Measurements from ENCODE around the gene RAP1B.

The RAP1B gene

DNA sequence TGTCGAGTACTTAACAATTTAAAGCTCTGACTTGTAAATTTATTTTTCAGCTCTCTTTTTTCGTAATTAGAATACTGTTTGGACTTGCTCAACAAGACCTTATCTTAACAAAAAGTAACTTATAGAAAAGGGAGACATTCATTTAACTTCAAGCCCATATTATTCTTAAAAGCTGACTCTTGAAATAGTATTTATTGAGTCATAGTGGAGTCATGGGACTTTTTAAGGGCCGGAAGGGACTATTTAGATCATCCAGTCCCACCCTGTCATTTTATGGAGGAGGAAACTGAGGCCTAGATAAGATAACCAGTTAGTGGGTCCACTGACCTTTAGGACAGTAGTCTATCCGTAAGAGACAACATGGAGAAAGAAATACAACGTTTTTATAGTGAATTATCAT is 1.5 kb downstream of the RAP1B start:
- DNase-seq, result no peak

DNA sequence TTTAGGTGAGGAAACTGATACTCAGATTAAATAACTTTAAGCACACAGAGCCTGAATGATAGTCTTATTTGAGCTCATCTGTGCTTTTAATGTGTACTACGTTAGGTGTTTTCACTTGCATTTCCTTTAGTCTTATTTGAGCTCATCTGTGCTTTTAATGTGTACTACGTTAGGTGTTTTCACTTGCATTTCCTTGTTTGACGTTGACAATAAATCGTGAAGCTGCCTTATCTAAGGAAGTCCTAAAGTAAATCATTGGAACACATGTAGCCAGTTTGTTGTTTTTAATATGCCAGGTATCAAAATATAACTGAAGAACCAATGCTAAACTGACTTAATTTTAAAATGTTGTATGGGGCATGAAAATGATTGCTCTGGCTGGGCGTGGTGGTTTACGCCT is 2.0 kb downstream of the RAP1B start:
- DNase-seq, result peak in 3 of 6 experiments; percentile 37 to 65 (median 55)

DNA sequence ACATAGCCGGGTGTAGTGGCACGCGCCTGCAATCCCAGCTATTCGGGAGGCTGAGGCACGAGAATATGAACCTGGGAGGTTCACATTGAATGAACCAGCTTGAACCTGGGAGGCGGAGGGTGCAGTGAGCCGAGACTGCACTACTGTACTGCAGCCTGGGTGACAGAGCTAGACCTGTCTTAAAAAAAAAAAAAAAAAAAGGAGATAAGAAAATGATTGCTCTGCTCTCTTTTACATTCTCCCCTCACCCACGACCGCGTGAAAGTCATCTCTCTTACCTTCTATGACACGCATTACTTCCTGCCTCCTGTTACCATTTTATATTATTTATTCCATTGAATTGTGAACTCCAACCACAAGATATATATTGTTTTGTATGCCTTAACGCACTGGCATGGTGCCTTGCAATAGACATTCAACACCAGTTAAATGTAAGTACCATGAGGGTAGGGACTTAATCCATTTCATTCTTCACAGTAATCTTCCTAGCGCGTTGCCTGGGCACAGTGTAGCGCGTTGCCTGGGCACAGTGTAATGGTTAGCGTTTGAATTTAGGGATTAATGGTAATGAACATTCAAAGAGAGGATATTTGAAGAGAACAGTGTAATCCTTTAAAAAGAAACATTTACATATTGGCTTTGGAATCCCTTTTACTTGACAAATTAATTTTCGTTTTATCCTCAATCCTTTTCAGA is 2.7 kb downstream of the RAP1B start:
- peak; percentile 27 to 59 (median 46) for DNase-seq

DNA sequence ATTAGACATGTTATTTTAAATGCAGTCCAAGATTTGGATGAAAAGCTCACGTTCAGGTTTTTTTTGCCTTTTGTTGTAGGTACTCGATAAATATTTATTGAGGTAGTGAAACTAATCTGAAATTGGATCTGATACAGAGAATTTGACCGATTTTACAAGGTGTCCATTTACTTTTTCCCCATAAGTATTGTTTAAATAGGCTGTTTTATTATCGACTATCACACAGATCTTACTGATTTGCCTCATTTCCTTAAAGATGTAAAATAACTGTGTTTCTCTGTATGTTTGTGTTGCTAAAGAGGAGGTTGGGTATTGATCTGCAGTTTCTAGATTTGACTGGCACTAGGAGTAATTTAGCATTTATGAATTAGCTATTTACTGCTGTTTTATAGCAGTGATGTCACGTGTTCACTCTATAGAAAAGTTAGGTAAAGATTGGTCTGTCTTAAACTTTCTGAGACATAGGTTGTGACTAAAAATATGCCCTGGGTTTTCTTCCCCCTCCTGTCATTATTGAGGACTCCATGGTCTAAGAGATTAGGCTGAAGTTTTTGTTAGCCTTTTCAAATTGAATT is 3.5 kb downstream of the RAP1B start:
- DNase-seq, result no peak

DNA sequence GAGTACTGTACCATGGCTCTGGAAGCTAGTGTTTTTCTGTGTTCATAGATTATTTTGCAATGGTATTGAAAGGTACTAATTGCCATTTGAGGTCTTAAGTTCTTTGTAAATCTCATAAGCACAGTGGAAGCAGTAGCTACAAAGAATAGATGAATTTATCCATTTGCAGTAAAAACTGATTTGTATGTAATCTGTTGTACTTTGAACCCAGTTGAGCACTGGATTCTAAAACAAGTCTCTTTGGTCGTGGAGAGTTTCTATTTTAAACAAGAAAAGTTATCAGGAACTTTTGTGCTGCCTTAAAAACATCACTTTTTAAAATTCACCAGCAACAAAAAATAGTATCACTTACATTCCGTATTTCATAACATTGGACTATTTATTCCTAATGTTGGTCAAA is 4.1 kb downstream of the RAP1B start:
- DNase-seq, result no peak

DNA sequence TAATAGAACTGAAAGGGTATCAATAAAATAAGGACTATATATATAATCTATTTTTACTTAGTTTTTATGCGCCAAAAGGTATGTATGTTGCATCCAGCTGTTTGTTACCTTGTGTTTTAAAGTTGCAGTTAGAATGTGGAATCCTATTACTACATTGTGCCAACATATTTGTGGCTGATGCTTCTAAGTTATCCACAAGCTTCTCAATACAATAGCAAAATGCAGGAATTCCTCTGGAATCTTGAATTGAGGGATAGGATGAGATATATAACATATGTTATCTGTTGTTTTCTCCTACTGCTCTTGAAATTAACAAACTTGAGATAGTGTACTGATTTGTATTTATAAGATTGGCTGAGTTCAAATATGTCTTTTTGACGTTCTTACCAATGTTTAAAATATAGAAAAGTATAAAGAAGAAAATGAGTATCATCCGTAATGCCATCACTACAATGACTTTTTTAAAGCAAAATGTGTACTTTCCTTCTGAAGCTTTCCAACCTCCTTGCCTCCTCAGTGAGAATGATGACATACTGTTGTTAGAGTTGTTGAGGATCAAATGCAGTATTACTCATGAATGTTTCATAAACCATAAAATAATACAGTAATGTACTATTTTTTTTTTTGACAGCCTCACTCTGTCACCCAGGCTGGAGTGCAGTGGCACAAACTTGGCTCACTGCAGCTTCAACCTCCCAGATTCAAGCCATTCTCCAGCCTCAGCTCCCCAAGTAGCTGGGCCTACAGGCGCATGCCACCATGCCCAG is 6.6 kb downstream of the RAP1B start:
- no peak for DNase-seq

DNA sequence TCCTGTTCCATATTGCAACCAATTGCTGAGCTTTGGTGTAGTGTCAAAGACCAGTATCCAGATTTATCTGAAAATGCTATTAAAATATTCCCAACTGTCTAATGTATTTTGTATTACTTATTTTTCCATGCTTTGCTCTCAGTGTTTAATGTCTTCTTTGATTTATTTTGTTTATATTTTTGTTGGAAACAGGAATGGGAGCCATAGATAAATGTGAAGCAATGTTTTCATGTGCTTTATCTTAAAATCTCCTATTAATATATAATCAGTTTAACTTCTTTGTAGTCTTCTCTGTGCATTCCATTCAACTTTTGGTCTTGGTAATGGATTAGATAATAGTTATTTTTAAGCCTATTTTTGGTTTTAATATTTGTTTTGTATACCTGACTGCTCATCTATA is 8.8 kb downstream of the RAP1B start:
- no peak for DNase-seq

DNA sequence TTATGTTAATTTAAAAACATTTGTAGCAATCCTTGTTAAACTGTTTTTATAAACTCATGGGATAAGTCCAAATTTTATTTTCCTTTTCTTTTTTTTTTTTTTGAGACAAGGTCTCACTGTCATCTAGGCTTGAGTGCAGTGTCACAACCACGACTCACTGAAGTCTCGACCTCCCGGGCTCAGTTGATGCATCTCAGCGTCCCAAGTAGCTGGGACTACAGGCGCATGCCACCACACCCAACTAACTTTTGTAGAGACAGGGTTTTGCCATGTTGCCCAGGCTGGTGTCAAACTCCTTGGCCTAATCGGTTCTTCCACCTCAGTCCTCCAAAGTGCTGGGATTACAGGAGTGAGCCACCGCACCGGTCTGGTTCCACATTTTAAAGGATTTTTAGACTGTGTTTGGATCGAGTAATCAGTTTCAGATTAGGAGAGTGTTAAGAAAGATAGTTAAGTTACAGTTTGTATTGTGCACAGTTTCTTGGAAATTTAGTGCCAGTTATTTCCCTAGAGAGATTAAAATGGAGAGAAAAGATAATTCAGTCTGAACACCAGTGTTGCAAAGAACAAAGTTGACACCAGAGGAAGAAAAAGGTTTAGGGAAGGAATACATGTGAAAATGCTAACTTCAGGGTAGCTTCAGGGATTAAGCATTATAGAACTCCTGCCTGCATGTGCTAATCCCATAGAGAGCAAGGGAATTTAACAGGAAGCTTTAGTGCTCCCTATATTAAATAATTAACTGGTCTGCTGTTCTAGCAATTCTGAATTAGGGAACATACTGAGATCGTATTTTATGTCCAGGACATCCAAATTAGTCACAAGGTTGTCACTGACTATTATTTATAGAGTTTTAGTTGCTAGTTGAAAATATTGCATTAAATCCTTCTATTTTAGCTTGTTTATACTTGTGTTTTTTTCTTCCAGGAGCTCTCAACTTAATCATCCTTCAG is 10.1 kb downstream of the RAP1B start:
- no peak for DNase-seq

DNA sequence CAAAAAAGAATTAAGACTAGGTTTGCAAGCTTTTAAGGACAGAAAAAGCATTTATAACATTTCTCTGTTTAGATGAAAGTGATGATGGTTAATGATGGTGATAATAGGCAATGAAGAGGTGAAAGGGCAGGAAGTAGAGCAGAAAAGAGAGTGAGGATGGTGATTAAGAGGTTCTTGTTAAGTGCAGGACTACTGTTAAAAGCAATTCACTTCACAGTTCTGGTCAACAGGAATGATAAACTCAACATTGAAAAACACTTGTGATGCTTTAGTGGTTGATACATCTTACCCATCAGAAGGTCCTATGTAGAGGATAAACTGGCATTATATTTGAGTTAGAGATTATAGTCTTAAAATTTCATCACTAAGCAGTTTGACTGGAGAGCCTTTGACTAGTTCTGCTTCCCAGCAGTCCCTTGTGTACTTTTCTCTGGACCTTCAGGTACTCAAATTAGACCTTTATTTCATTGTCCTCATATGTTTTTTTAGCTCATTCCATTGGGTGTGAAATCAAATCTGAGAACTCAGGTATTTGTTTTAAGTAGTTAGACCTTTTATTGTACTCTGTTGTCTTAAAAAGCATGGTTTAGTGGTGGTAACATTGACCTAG is 10.9 kb downstream of the RAP1B start:
- DNase-seq, result no peak

DNA sequence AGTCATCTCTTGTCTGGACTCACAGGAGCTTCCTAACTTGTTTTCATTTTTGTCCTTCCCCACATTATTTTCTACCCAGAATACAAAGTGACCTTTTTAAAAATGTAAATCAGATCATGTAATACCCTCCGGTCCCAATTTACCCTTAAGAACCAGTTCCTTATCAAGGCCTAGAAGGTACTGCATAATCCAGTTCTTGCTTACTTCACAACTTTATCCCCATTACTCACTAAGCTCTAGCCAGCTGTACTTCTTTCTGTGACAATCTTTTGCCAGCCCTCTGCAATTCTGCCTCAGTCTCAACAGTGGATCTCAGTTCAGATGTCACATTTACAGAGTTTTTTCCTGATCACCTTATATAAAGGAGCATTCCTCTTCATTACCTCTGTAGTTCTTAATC is 11.6 kb downstream of the RAP1B start:
- DNase-seq, result no peak

DNA sequence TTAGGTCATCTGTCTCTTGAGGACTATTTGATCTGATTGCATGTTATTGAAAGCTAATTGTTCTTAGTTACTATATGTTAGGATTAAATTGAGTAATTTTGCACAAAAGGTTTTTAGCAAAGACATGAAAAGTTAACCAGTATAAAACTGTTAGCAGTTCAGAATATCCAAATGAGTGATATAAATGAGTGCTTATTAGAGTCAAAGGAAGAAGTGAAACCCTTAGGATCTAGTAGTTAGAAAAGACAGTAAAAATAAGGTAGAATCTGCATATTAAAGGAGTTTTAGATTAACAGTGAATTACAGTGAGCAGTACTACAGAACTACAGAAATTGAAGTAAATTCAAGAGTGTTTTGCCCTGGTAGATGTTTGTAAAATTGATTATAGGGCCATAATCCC is 12.4 kb downstream of the RAP1B start:
- no peak for DNase-seq

DNA sequence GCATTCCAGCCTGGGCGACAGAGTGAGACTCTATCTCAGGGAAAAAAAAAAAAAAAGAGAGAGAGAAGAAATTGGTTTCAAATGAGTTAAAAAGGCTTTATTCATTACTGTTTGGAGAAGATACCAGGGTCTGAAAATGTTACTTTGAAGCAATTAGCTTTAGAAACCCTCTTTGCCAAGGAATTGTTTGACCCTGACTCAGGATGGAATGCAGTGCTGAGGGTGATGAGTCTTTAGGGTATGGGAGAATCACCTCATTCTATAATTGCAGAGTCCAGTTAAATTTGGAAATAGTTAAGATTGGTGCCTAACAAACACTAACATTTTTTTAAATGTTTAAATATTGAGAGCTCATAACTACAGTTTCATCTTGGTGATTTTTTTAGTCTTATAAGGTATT is 13.3 kb downstream of the RAP1B start:
- no peak for DNase-seq

DNA sequence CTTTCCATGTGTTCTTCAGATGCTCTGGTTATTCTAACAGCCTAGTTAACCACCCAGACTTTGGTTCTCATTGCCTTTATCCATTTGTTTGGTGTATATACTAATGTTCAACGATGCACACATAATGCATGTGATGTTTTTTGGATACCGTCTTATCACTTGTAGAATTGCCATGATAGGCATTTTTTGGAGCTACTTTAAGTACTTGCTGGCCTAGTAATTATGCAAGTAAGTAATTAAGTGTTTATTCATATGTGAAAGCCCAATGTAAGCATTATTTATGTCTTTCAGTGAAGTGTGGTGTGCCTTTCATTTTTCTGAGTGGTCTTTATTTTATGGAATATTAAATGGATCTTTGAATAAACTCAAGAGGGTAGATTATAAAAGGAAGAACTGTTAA is 14.2 kb downstream of the RAP1B start:
- no peak for DNase-seq

DNA sequence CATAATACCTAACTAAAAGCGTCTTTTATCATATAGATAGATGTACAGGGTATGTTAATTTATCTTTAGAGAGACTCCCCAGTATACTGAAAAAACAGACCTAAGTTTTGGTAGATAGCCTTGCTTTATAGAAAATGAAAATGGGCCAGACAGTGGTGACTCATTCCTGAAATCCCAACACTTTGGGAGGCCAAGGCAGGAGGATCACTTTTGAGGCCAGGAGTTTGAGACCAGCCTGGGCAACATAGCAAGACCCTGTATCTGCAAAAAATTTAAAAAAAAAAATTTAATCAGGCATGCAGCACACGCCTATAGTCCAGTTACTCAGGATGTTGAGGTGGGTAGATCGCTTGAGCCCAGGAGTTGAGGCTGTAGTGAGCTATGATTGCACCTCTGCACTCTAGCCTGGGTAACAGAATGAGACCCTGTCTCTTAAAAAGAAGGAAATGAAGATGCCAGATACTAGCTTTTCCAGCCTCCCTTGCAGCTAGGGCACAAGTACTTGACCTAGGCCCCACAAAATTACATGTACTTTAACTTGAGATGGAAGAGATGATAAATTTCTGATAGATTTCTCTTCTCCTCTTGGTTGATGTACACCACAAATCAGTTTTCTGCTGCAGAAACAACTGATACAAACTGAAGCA is 17.1 kb downstream of the RAP1B start:
- no peak for DNase-seq

DNA sequence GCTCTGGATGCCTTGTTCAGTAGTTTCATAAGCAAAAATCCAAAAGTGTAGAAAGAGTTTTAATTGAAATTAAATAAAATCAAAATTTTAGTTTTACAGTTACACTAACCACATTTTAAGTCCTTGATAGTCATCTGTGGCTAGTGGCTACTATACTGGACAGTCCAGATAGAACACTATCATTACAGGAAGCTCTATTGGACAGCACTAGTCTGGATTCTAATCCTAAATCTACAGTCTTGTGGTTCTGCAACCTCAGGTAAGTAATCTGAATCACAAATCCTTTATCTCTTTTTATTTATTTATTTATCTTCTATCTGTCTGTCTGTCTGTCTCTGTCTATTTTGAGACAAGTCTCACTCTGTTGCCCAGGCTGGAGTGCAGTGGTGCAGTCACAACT is 18.0 kb downstream of the RAP1B start:
- no peak for DNase-seq

DNA sequence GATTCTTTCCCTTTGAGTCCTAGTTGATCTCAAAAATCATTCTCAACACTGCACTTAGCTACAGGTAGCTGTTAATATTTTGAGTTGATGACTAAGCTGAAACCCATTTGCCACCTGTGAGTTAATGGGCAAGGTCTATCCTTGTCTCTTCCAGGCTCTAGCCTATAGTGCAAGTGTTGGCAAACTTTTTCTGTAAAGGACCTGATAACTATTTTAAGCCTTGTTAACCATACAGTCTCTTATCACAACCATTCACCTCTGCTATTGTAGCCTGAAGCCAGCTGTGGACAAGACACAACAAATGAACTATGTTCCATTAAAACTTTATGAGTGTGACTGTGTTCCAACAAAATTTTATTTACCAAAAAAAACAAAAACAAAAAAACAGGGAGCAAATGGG is 19.4 kb downstream of the RAP1B start:
- no peak for DNase-seq

DNA sequence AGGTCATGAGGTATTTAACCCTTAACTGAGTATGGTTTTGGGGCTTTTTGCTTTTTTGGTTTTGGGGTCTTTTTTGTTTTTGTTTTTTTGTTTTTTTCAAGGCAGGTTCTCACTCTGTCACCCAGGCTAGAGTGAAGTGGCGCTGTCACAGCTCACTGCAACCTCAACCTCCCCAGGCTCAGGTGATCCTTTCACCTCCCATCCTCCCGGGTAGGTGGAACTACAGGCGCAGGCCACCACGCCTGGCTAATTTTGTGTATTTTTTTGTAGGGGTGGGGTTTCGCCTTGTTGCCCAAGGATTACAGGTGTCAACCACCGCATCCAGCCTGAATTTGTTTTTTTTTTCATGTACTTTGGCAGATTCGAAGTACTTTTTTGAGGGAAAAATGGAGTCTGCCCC is 19.9 kb downstream of the RAP1B start:
- no peak for DNase-seq

DNA sequence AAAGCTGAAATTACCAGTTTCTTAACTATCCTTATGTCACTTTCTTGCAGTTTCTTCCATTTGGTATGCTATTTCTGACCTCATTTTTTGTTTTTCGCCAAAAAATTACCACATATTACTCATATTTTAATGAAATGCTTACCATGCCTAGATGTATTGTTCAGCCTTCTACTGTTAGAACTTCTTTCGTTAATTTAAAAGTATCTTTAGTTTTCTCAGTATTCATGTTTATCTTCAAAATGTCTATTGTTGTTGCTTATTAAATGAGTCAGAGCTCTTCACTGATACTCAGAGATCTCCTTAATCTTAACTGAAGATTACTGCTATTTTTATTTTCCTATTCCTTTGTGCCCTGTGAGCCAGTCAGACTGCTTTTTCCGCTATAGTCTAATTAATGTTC is 20.5 kb downstream of the RAP1B start:
- DNase-seq, result no peak

DNA sequence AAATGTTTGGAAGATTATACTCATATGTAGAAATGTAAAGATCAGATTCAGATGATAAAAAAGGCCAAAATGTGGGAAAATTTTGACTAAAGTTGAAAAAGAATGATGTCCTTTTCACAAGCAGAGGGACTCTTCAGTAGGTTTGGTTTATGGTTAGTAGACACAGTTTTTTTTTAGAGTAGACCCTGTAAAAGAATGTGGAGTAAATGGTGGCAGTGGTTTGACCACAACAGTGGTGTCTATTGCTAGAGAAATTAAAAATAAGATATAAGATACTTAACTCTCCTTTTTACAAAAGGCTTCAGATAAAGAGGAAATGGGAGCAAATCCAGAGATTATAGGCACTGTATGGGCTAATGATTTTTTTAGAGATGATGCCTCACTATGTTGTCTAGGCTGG is 21.8 kb downstream of the RAP1B start:
- DNase-seq, result no peak

DNA sequence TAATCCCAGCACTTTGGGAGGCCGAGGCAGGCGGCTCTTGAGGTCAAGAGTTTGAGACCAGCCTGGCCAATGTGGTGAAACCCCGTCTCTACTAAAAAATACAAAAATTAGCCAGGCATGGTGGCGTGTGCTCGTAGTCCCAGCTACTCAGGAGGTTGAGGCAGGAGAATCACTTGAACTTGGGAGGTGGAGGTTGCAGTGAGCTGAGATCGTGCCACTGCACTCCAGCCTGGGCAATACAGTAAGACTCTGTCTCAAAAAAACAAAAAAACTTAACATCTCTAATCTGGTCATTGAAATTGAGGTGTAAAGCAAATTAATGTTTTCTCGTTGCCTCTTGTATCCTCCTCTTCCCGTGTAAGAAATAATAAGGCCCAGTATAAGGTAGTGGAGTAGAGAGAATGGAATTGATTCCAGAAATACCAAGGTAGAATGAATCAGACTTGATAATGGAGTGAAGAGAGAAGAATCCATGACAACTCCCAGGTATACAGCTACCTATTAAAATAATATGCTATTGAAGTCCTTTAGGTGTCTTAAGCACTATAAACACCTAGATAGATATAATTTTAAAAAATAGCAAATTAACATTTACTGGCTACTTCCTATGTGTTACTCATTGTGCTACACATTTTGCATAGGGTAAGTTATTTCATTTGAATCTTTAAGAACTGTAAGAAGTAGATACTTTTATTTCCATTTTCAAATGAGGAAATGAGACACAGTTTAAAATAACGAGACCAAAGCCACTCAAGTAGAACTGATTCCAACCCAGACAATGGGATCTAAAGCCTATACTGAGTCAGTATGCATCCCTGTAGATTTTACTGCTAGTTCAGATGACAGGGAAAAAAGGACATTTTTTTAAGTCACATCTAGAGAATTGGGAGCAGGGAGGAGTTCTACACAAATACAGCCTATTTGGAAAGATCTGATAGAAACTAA is 23.2 kb downstream of the RAP1B start:
- no peak for DNase-seq

DNA sequence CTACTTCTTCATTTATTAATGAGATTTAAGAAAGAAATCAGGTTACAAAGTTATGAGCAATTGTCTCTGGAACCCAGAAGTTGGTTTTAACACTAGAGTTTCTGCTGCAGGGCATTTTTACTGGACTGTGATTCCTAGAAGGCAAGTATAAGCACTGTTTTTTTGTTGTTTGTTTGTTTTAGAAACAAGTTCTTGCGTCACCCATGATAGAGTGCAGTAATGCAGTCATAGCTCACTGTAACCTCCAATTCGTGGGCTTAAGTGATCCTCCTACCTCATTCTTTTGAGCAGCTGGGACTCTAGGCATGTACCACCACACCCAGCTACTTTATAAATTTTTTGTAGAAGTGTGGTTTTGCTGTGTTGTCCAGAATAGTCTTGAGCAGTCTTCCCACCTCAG is 25.6 kb downstream of the RAP1B start:
- DNase-seq, result no peak
